ENCODE measurements around the gene SERPINA3.

The SERPINA3 gene

GRCh38 chr14:94659901-94660300 is 47.7 kb downstream of the SERPINA3 start:
- DNase-seq: no peak

- DNase-seq: no peak
These were observed 48.2 kb downstream of the SERPINA3 start for GRCh38 chr14:94660306-94660946.

- no peak for DNase-seq
These were observed 51.3 kb downstream of the SERPINA3 start for GRCh38 chr14:94663538-94663937.

DNA sequence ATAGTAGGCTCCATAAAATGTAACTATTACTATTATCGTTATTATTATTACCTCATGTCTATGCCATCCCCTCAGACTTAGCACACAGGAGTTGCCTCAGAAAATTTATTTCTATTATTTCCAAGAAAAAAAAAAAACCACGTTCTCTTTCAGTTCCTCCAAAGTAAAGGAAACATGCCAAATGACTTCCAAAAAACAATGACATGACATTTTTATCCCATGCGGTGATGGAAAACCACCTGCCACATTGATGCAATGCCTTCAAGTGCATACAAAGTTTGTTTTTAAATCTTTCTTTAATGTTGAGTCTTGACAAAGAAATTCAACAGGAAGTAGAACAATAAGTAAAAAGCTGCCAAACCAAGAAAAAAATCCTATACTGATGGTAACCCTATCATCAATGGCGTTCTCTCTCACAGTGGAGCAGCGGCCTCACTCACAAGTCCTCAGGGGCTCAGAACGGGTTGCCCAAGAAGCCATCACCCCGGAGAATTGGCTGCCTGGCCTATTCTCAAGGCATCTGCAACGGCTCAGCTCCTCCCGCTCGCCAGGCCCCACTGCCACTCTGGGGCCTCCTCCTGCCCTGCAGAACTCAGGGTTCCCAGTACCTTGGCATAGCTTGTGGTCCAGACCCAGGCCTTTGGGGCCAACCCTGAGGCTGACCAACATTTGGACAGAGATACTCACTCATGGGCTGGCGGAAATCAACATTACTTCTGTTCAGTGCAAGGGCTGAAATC is 51.9 kb downstream of the SERPINA3 start:
- no peak for DNase-seq

DNA sequence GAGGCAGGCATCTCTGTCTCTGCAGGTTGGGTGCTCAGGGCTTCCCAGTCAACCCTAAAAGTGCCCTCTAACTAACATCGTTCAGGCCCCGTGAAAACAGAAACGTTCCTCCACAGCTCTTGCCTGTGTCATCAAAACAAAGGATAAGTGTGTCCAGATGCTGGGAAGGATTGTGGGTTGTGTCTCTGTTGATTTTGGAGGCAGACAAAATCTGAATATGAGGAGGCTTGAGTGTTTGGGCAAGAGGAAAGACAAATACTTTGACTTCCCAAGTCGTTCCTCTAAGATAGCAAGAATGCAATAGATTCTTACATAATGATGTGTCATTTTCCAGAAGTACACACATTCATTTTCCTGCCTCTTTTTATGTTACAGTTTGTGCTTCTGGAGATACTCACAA is 52.9 kb downstream of the SERPINA3 start:
- DNase-seq: no peak

- DNase-seq: no peak
These were observed 53.4 kb downstream of the SERPINA3 start for GRCh38 chr14:94665544-94665943.

DNA sequence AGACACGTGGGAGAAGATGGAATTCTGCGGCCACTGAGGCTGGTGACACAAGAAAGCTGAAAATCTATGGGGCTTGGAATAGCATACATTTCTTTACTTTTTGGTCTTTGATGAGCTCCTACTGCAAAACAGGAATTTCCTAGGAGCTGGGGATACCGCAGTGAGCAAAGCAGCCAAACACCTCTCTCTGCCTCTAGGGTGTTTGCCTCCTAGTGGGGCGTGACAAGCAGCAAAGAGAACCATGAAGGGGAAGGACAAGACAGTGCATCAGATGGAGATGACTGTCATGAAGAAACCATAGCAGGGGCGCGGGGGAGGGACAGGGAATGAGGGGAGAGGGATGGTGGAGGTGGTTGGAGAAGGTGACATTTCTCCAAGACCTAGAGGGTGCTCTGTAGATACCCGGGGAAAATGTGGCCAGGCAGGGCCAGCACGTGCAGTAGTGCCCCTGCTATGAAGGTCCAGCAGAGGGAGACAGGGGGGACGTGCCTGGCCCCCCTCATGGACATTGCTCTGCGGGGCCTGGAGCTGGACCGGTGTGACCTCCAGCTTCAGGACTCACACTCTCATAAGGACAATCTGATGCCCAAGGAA is 58.6 kb downstream of the SERPINA3 start:
- no peak for DNase-seq

GRCh38 chr14:94671870-94672444 is 59.8 kb downstream of the SERPINA3 start:
- DNase-seq: no peak

- no peak for DNase-seq
These were observed 60.9 kb downstream of the SERPINA3 start for GRCh38 chr14:94673071-94673470.

Measured in NCI-H1048 (cell line).